Measurements from ENCODE around the gene TNS2.

Gene TNS2

DNA sequence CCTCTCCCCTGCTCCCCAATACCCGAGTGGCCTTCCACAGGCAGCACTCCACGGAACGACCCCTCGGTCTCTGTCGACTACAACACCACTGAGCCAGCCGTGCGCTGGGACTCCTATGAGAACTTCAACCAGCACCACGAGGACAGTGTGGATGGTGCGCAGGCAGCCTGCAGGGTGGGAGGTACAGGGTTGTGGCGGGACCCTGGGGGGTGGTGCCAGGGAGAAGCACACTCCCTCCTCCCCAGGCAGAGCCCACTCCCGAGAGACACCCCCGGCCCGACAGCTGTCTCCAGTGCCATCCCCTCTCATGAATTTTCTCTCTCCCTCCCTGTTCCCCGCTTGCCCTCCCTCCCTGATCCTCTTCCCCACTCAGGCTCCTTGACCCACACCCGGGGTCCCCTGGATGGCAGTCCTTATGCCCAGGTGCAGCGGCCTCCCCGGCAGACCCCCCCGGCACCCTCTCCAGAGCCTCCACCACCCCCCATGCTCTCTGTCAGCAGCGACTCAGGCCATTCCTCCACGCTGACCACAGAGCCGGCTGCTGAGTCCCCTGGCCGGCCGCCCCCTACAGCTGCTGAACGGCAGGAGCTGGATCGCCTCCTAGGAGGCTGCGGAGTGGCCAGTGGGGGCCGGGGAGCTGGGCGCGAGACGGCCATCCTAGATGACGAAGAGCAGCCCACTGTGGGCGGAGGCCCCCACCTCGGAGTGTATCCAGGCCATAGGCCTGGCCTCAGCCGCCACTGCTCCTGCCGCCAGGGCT lies 9.0 kb downstream of the TNS2 start:
- DNase-seq = no peak

DNA sequence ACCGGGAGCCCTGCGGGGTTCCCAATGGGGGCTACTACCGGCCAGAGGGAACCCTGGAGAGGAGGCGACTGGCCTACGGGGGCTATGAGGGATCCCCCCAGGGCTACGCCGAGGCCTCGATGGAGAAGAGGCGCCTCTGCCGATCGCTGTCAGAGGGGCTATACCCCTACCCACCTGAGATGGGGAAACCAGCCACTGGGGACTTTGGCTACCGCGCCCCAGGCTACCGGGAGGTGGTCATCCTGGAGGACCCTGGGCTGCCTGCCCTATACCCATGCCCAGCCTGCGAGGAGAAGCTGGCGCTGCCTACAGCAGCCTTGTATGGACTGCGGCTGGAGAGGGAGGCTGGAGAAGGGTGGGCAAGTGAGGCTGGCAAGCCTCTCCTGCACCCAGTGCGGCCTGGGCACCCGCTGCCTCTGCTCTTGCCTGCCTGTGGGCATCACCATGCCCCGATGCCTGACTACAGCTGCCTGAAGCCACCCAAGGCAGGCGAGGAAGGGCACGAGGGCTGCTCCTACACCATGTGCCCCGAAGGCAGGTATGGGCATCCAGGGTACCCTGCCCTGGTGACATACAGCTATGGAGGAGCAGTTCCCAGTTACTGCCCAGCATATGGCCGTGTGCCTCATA lies 9.7 kb downstream of the TNS2 start:
- DNase-seq = no peak

- no peak for DNase-seq
These were observed 10.3 kb downstream of the TNS2 start for GRCh38 chr12:53060064-53060720.

DNA sequence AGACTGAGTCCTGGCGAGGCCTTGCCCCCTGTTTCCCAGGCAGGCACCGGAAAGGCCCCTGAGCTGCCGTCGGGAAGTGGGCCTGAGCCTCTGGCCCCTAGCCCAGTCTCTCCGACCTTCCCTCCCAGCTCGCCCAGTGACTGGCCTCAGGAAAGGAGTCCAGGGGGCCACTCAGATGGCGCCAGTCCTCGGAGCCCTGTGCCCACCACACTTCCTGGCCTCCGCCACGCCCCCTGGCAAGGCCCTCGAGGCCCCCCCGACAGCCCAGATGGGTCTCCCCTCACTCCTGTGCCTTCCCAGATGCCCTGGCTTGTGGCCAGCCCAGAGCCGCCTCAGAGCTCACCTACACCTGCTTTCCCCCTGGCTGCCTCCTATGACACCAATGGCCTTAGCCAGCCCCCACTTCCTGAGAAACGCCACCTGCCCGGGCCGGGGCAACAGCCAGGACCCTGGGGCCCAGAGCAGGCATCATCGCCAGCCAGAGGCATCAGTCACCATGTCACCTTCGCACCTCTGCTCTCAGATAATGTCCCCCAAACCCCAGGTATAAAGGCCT lies 10.9 kb downstream of the TNS2 start:
- no peak for DNase-seq

DNA sequence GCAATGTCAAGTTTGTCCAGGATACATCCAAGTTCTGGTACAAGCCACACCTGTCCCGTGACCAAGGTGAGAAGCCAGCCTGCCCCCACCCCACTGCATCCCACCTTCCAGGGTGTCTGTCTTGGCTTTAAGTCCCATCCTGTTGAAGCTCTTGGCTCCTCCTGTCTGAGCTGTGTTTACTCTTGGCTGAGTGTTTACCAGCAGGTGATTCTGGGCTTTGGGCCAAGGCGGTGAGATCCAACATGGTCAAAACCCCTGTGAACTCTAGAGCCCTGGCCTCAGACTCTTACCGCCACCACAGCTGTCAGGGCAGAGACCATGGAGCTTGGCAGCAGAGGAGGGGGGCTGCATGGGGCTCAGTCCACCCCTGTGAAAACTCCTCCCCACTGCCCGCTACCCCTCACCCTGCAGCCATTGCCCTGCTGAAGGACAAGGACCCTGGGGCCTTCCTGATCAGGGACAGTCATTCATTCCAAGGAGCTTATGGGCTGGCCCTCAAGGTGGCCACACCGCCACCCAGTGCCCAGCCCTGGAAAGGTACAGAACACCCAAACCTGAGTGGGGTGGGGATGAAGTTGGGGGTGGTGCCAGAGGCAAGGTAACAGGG lies 11.6 kb downstream of the TNS2 start:
- no peak for DNase-seq

GRCh38 chr12:53062011-53062961 lies 12.4 kb downstream of the TNS2 start:
- no peak for DNase-seq

DNA sequence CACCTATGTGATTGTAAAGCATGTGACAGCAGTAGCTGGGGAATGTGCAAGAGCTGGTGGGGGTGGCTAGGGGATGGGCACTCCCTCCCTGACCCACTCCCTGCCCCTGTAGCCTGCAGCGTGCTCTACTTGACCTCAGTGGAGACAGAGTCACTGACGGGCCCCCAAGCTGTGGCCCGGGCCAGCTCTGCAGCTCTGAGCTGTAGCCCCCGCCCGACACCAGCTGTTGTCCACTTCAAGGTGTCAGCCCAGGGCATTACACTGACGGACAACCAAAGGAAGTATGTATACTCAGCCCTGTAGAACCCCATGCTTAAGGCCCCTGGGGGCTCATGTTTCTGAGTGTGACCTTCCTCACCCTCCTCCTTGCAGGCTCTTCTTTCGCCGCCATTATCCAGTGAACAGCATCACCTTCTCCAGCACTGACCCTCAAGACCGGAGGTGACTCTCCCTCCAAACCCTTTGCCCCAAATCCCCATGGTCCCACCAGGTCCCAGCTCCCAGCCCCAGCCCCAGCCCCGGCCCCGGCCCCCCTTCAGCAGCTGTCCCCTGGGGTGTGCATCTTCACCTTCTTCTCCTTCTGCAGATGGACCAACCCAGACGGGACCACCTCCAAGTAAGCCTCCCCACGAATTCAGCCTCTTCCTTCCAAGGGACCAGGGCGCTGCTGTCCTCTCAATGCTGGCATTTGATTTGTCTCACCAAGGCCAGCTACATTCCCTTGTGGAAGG lies 13.3 kb downstream of the TNS2 start:
- no peak for DNase-seq

DNA sequence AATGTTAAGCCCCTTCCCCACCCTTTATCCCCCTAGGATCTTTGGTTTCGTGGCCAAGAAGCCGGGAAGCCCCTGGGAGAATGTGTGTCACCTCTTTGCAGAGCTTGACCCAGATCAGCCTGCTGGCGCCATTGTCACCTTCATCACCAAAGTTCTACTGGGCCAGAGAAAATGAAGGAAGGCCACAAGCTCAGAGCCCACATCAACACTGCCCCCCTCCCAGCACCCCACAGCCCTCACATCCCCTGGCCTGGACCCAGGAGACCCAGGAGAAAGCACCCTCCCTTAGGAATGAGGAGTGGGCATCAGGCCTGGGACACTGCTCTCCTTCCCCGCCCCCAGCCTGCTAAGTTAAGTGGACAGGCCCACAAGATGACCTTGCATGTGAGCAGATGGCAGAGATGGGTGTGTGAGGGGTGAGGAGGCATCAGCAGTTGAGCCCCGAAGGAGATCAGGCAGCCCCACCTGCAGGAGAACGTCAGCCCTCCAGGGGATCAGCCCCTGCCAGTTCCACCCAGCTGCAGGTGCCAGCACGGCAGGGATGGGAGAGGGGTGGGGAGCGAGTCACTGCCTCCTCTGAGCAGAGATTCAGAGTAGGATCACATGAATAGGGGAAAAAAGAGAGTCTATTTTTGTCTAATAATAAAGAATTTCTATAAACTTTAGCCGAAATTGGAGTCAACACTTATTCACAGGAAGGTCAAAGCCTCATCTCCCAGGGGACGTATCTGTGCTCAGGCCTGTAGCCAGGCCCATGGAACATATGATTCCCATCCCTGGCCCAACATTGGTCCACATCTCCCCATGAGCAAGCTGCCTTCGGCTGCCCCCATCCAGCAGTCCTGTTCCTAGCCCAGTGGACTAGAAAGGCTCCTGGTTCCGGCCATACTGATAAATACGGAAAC lies 14.1 kb downstream of the TNS2 start:
- DNase-seq = no peak

DNA sequence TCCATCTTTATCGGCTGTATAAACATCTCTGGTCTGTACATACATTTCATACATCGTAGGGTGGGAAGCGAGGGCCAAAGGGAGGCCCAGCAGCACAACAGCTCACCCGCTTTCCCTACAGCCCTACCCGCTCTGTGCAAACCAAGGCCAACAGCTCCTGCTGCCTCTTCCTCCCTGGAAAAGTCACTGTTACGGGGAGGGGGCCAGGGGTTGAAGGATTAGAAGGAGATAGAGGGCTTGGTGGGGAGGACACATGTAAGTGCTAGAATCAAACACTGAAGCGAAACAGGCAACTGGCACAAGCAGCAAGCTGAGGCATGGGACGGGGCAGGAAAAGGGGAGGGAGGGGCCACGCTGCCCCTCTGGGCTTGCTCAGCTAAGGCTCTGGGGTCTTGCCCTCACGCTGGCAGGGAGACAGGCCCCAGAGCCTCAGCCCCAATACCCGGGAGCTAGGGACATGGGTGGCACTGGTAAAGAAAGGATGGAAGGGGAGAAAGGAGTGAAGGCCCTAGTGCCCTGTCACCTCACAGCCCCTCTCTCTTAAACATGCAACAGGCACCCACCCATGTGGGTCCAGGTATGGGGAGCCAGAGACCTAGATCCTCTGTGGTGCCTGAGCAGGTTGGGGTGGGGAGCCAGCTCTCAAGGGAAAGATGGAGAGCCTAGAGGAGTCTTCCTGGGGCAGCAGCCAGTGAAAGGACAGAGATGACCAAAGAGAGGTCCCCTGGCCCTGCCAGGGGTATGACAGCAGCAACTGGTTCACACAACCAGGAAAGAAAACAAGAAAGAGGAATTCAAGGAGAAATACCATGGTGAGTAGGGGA lies 15.0 kb downstream of the TNS2 start:
- no peak for DNase-seq

- no peak for DNase-seq
These were observed 15.6 kb downstream of the TNS2 start for GRCh38 chr12:53065470-53065869.

DNA sequence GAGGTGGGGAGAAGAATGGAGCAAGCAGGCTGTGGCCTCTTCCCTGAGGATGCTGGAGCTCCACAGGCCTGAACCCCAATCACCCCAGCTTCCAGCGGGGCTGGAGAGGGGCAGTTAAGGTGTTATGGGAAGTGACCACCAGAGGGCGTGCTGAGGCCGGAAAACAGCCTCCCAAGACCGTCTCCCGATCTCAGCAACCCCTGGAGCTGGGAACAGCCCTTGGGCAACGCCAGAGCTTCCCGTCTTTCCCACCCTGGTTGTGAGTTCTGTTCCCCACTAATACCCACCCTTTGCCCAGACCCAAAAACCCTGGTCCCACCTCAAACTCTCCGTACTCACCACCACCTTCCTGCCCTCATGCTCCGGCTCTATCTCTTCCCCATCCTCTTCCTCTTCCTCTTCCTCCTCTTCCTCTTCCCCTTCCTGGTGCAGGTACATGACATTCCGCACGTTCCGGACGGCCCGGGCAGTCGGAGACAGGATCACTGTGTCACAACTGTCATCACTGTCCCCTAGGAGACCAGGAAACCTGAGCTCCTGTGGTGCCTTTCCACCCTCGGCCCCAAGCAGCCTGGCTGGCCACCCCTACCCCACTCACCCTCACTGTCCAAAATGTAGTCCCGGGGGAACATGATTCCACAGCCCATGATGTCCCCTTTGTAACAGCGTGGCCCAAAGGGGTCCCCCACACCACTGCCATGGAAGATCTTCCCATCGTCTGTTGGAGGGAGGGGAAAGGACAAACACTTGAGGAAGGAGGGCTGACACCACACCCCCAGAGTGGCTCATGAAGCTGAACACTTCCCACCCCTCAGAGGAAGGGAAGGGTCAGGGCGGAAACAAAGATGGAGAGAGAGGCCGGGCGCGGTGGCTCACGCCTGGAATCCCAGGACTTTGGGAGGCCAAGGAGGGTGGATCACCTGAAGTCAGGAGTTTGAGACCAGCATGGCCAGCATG lies 16.4 kb downstream of the TNS2 start:
- DNase-seq = peak; percentile 69

DNA sequence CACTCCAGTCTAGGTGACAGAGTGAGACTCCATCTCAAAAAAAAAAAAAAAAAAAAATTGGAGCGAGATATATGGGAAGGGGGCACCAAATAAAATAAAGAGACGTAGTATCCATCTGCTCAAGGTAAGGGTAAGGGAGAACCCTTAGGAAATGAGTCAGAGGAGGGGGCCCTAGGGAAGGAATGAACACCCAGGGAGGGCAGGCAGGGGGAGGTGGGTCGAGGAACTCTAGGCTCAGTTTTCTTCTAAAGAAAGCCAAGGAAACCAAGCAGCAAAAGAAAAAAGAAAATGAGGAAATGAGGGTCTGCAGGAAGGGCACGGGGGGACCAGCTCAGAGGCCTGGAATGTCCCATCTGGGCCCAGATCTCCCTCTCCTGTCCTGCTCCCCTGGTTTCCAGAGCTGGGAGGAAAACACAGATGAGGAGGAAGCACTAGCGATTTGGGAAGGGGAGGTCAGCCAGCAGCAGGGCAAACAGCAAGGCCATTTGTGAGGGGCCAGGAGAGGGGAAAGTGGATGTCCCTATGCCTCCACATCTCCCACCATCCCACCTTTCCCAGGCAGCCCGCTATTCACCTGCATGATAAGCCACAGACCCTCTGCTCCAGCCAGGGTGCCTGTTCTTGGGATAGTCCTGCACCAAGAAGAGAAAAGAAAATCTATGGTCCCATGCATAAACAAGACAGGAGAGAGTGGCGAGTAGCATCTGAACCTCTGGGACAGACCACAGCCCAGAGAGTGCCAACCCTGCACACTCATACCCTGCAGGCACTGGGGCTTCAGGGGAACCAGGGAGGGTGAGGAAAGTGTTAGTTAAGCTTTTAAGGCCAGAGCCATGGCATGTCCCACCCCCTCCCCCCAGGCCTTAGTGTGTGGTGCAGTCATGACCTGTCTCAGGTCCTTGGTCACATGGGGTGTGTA lies 17.5 kb downstream of the TNS2 start:
- no peak for DNase-seq

DNA sequence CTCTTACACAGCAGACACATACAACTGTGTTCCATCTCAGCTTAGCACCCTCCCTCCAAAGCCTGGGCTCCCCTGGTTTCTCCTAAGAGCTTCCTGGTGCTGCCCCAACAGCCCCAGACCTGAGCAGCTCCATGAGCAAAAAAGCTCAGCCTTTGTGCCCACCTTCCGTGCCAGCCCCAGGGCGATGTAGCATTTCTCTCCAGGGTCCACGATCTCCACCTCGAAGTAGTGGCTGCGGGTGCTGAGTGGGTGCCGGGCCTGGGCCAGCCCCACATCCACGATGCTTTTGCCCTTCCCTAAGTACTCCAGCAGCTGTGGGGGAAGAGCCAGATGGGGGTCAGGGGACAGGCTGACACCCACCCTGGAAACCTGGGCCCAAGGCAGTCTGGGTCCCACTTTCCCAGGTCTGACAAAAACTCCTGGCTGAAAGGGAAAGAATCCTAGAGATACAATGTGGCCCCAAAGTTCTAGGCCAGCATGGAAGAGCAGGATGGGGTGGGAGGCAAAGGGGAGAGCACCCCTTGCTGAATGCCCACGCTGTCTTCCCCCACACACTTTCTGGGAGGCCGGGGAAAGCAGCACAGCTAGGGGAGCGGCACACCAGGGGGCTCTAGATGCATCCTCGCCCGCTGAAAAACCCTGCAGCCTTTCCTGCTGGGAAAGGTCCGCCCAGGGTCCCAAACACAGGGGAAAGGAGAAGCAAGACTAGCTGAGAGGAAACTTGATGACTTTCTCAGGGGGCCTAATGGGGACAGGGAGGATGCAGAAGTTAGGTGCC lies 18.3 kb downstream of the TNS2 start:
- no peak for DNase-seq

GRCh38 chr12:53068811-53069585 lies 19.1 kb downstream of the TNS2 start:
- DNase-seq = no peak

- DNase-seq = no peak
These were observed 20.0 kb downstream of the TNS2 start for GRCh38 chr12:53069621-53070410.
